Sigmoid colon (tissue), 7 donors: ENCODE measurements around the gene ACD. TPM values are rescaled to one million over a fixed set of nuclear protein-coding genes. Genes with fewer than 3 reads are reported as not detected.
A peak's percentile ranks its signal among the peaks of the same experiment; 100 is the strongest.

Experiments
- DNase-seq: peaks from one replicate; pipeline ENCODE4 v3.0.0-alpha.2; 2019
- H3K27ac ChIP-seq, 4 donors: fragments of 200-600 bp; sonication (generic); one replicate each; pipeline ENCODE4 v1.5.1; 2016 to 2019; ENCODE audit warnings: mild to moderate bottlenecking in 1 of 4
- H3K27me3 ChIP-seq, 3 donors: fragments of 200-600 bp; sonication (generic); one replicate each; pipeline ENCODE4 v1.5.1; 2019; ENCODE audit warnings: mild to moderate bottlenecking in 1 of 3
- H3K36me3 ChIP-seq, 4 donors: fragments of 200-600 bp; sonication (generic); one replicate each; pipeline ENCODE4 v1.5.1; 2016 to 2019
- H3K4me1 ChIP-seq, 4 donors: fragments of 200-600 bp; sonication (generic); one replicate each; pipeline ENCODE4 v1.5.1; 2017 to 2019
- H3K4me3 ChIP-seq, 4 donors: fragments of 200-600 bp; sonication (generic); one replicate each; pipeline ENCODE4 v1.5.1; 2017 to 2019; ENCODE audit warnings: mild to moderate bottlenecking in 2 of 4, moderate library complexity in 1 of 4
- H3K9me3 ChIP-seq, 4 donors: fragments of 200-600 bp in 3 of 4; sonication (generic) in 3 of 4; one replicate each; pipeline versions ENCODE4 v1.5.1 to v1.6.1; 2013 to 2019
- CTCF ChIP-seq, 4 experiments: fragments of 450-650 bp in 3 of 4; fragments of 200-600 bp in 1 of 4; IDR thresholded peaks; one replicate each; pipeline ENCODE4 v1.5.1; 2016 to 2019; ENCODE audit warnings: antibody characterized with exemption in 4 of 4, mild to moderate bottlenecking in 3 of 4, moderate library complexity in 2 of 4
- EP300 ChIP-seq, 4 donors: sonication (generic); formaldehyde crosslinking; IDR thresholded peaks; one replicate each; pipeline ENCODE4 v1.6.1; 2017; ENCODE audit warnings: antibody characterized with exemption in 4 of 4
- POLR2A ChIP-seq, 2 donors: fragments of 450-650 bp; IDR thresholded peaks; one replicate each; pipeline ENCODE4 v1.6.1; 2016; ENCODE audit warnings: antibody characterized with exemption in 2 of 2, mild to moderate bottlenecking in 2 of 2, moderate library complexity in 2 of 2
- POLR2AphosphoS5 ChIP-seq, 4 donors: sonication (generic); formaldehyde crosslinking; IDR thresholded peaks; one replicate each; pipeline ENCODE4 v1.6.1; 2017; ENCODE audit warnings: antibody characterized with exemption in 4 of 4
- WGBS, 2 donors: extraction: QIAGEN DNeasy Blood & Tissue Kit; methylation state at CpG; one replicate each; pipeline ENCODE4 v1.1.7; 2013; 5-methylcytosine and 5-hydroxymethylcytosine counted together
- intact Hi-C: fragments of 100-400 bp; cut with DNase I; formaldehyde crosslinking; loops from one replicate; pipeline ENCODE4 v1.15.1; 2023
- polyA plus RNA-seq, 3 donors: library from polyadenylated mRNA; stranded (reverse); fragments of 200-250 nt; gene quantifications; one replicate each; pipeline ENCODE4 v1.2.3, GENCODE V29; 2013
- total RNA-seq, 4 donors: library from RNA; depleted of rRNA; stranded (reverse); fragments of >200 nt; gene quantifications; one replicate each; pipeline ENCODE4 v1.1.0, GENCODE V29; 2016
- donor health status: healthy with polysubstance abuse.
- donor health status: Bipolar disorder and iron deficiency.
- donor health status: healthy.

ACD gene
- total and polyA plus RNA-seq, 7 donors: 7.4 to 20.6 (median 17.8) TPM

- peaks cover 0 to 41% (median 37%) of the 10 kb centered on the region in 4 donors for H3K4me1 ChIP-seq
- WGBS, 2 donors: 70 to 77% methylated on average over 5 of the region's 5 CpGs
- intact Hi-C loops: loop anchor here (5.0 kb wide), 2 partner anchors 118 to 183 kb away; partner anchors contain the start of genes AGRP and ATP6V0D1
- H3K4me3 ChIP-seq: peak overlapping the region in 3 of 4 donors; percentile 77 to 99 (median 91)
- no peak for DNase-seq
- no peaks in the 10 kb centered on the region for H3K27me3 ChIP-seq
- peaks cover 6 to 18% (median 7%) of the 10 kb centered on the region in 4 donors for H3K36me3 ChIP-seq
- no peak for TF ChIP-seq POLR2A (IDR thresholded peaks at IDR 0.05)
- no peak for TF ChIP-seq EP300 (IDR thresholded peaks at IDR 0.05)
- no peak for TF ChIP-seq CTCF (IDR thresholded peaks at IDR 0.05)
- no peak for TF ChIP-seq POLR2AphosphoS5 (IDR thresholded peaks at IDR 0.05)
- H3K9me3 ChIP-seq: no peaks in the 10 kb centered on the region
- peak overlapping the region in 1 of 4 donors; percentile 95 for H3K27ac ChIP-seq
These were observed 5.5 kb upstream of the ACD start for GRCh38 chr16:67665598-67665997.

GRCh38 chr16:67664871-67665270 is 4.8 kb upstream of the ACD start:
- peaks cover 6 to 18% (median 7%) of the 10 kb centered on the region in 4 donors for H3K36me3 ChIP-seq
- no peak overlapping the region for H3K4me3 ChIP-seq
- peaks cover 0 to 42% (median 37%) of the 10 kb centered on the region in 4 donors for H3K4me1 ChIP-seq
- WGBS, 2 donors: 95 to 98% methylated on average over 7 of the region's 7 CpGs
- intact Hi-C loops: loop anchor here (5.0 kb wide), 2 partner anchors 118 to 183 kb away; partner anchors contain the start of genes AGRP and ATP6V0D1
- no peak for DNase-seq
- no peak for TF ChIP-seq POLR2A (IDR thresholded peaks at IDR 0.05)
- no peak for TF ChIP-seq CTCF (IDR thresholded peaks at IDR 0.05)
- no peak for TF ChIP-seq POLR2AphosphoS5 (IDR thresholded peaks at IDR 0.05)
- no peak for TF ChIP-seq EP300 (IDR thresholded peaks at IDR 0.05)
- no peak overlapping the region for H3K27ac ChIP-seq
- H3K27me3 ChIP-seq: no peaks in the 10 kb centered on the region
- no peaks in the 10 kb centered on the region for H3K9me3 ChIP-seq

- peaks cover 0 to 48% (median 41%) of the 10 kb centered on the region in 4 donors for H3K4me1 ChIP-seq
These were observed 4.2 kb upstream of the ACD start for GRCh38 chr16:67664258-67664657.

GRCh38 chr16:67663877-67664222 is 3.8 kb upstream of the ACD start:
- WGBS, 2 donors: 93 to 95% methylated on average over 6 of the region's 6 CpGs
- Histone ChIP-seq H3K27ac (no peak overlapping the region), H3K27me3 (no peaks in the 10 kb centered on the region), H3K4me1 (peaks cover 0 to 52% (median 45%) of the 10 kb centered on the region in 4 donors), H3K4me3 (no peak overlapping the region), H3K9me3 (no peaks in the 10 kb centered on the region), H3K36me3 (peaks cover 6 to 18% (median 7%) of the 10 kb centered on the region in 4 donors)
- peak; percentile 67 for DNase-seq
- TF ChIP-seq CTCF (IDR thresholded peaks at IDR 0.05): no peak
- intact Hi-C loops: no loop called here

More at GRCh38 chr16:67664258-67664657, 4.2 kb upstream of the ACD start:
- Histone ChIP-seq H3K36me3 (peaks cover 6 to 18% (median 7%) of the 10 kb centered on the region in 4 donors), H3K9me3 (no peaks in the 10 kb centered on the region), H3K27me3 (no peaks in the 10 kb centered on the region), H3K4me3 (no peak overlapping the region), H3K27ac (no peak overlapping the region)
- intact Hi-C loops: no loop called here
- no peak for DNase-seq
- 92% methylated on average over 4 of the region's 4 CpGs for WGBS, 2 donors
- TF ChIP-seq POLR2AphosphoS5 (IDR thresholded peaks at IDR 0.05) (no peak), EP300 (IDR thresholded peaks at IDR 0.05) (no peak), CTCF (IDR thresholded peaks at IDR 0.05) (no peak), POLR2A (IDR thresholded peaks at IDR 0.05) (no peak)
